Spleen (tissue), 7 donors: Measurements from ENCODE around the gene SLC43A1.

Experiments used
- POLR2A ChIP-seq, 3 donors: fragments of 450-650 bp; IDR thresholded peaks; one replicate each; pipeline ENCODE4 v1.5.1; 2017; ENCODE audit warnings: antibody characterized with exemption in 3 of 3, mild to moderate bottlenecking in 1 of 3
- TF ChIP-seq, protein P1 (sequence below), 11 experiments: fragments of 200-600 bp in 7 of 11; fragments of 450-650 bp in 4 of 11; sonication (generic) in 4 of 11; IDR thresholded peaks in 8 of 11; conservative IDR thresholded peaks in 3 of 11; 1 replicate in 7 of 11; 2 replicates in 4 of 11; pipeline versions ENCODE4 v1.4.0 to v1.8.0; 2016 to 2021; ENCODE audit warnings: antibody characterized with exemption in 11 of 11, inconsistent platforms in 4 of 11, mild to moderate bottlenecking in 1 of 11
- donor health status: DM: no; HTN: no; CAD: no; lungs with moderate emphysema.
- donor health status: DM: no; HTN: no; CAD: no.
- donor health status: DM: no; HTN: no; CAD: no.

DNA sequence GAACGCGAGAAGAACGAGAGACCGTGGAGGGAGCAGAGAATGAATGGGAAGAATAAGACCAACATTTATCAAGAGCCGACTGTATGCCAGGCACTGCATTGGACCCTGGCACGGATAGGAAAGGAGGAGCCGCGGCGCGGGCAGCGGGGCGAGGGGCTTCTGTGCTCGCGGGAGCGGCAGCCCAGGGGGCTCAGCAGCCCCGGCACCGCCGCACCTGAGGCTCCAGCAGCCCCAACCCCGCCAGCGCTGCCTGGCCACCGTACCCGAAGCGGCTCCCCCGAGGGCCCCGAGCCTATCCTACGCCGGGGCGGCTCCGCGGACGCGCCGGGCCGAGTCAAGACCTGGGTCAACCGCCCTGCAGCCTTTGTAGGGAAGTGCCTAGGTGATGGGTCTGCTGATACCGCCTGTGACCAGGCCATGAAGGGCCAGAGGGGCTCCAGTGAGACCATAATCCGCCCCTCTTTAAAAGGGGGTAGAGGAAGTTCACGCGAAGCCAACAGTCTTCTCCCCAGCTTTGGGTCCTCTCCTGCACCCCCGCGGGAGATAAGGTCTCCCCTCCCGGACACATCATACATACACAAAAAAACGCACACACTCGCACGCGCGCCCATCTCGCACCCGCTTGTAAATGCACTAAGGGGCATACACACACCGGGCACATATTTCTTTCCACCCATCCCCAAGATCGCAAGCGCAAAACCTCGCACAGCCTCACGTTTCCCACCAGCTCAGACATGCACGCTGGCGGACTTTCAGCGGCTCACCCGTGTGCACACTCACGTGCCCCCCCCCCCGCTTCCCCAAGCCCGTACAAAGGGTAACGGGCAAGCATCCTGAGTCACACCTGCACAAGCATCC lies 56.1 kb downstream of the SLC43A1 start:
- TF ChIP-seq, protein P1, sequence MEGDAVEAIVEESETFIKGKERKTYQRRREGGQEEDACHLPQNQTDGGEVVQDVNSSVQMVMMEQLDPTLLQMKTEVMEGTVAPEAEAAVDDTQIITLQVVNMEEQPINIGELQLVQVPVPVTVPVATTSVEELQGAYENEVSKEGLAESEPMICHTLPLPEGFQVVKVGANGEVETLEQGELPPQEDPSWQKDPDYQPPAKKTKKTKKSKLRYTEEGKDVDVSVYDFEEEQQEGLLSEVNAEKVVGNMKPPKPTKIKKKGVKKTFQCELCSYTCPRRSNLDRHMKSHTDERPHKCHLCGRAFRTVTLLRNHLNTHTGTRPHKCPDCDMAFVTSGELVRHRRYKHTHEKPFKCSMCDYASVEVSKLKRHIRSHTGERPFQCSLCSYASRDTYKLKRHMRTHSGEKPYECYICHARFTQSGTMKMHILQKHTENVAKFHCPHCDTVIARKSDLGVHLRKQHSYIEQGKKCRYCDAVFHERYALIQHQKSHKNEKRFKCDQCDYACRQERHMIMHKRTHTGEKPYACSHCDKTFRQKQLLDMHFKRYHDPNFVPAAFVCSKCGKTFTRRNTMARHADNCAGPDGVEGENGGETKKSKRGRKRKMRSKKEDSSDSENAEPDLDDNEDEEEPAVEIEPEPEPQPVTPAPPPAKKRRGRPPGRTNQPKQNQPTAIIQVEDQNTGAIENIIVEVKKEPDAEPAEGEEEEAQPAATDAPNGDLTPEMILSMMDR (IDR thresholded peaks at IDR 0.05 in 8 of 11, conservative IDR thresholded peaks at IDR 0.05 in 3 of 11): no peak
- no peak for TF ChIP-seq POLR2A (IDR thresholded peaks at IDR 0.05)
